Endothelial cell of umbilical vein (primary cell): Measurements from ENCODE around the gene LAD1. TPM values are rescaled to one million over a fixed set of nuclear protein-coding genes. Genes with fewer than 3 reads are reported as not detected.

Experiments used
- BruUV-seq: library from RNA; stranded (reverse); fragments of 400-500 nt; replicated peaks from 2 replicates; lab custom pipeline; 2021; lab: Mats Ljungman, UMichigan
- CTCF ChIA-PET: fragments of 300-600, 350-600 bp; sonication (Branson Sonifier 250); formaldehyde crosslinking; loops from one replicate; lab custom pipeline; 2021; ENCODE audit warnings: antibody characterized with exemption, inconsistent platforms; lab: Charles Lee
- POLR2A ChIA-PET: fragments of 300-600, 350-600 bp; sonication (Branson Sonifier 250); formaldehyde crosslinking; loops from one replicate; lab custom pipeline; 2021; ENCODE audit warnings: antibody characterized with exemption, inconsistent platforms; lab: Charles Lee
- DNase-seq: peaks from one replicate; pipeline ENCODE4 v3.0.0-alpha.2; 2011; ENCODE audit warnings: low read depth, low spot score
- FAIRE-seq: peaks from 2 replicates; lab custom pipeline; 2011; peaks lifted over from hg19 to GRCh38; lab: Jason Lieb, UNC
- H2AFZ ChIP-seq: 2 replicates; pipeline ENCODE4 v1.6.0; 2012; ENCODE audit warnings: low read depth, low read length, control low read depth, inconsistent platforms
- H3K27ac ChIP-seq: 2 replicates; pipeline ENCODE4 v1.5.1; 2011; ENCODE audit warnings: low read depth, mild to moderate bottlenecking, control low read depth, low read length, moderate library complexity; ENCODE audit not compliant: insufficient read depth
- H3K27me3 ChIP-seq, 2 experiments: 2 replicates each; pipeline versions ENCODE4 v1.6.0 to v1.6.1; 2011; ENCODE audit warnings: low read length in 2 of 2, mixed read lengths in 1 of 2; ENCODE audit not compliant: control insufficient read depth in 2 of 2, insufficient read depth in 2 of 2
- H3K36me3 ChIP-seq, 2 experiments: 2 replicates in 1 of 2; 3 replicates in 1 of 2; pipeline ENCODE4 v1.5.1; 2011; ENCODE audit warnings: low read length in 2 of 2, mild to moderate bottlenecking in 1 of 2, moderate library complexity in 1 of 2; ENCODE audit not compliant: control insufficient read depth in 2 of 2, insufficient read depth in 2 of 2; ENCODE audit errors: extremely low read depth in 1 of 2
- H3K4me1 ChIP-seq: 3 replicates; pipeline ENCODE4 v1.5.1; 2011; ENCODE audit warnings: mild to moderate bottlenecking, low read length; ENCODE audit not compliant: control insufficient read depth, insufficient read depth; ENCODE audit errors: extremely low read depth
- H3K4me2 ChIP-seq: 2 replicates; pipeline ENCODE4 v1.6.1; 2011; ENCODE audit warnings: low read length, control low read depth, mixed read lengths; ENCODE audit not compliant: insufficient read depth
- H3K4me3 ChIP-seq, 3 experiments: fragments of 200-600 bp in 1 of 3; sonication (generic), shearing (Covaris generic) in 1 of 3; replicated peaks in 1 of 3; 2 replicates each; pipeline ENCODE4 v1.5.1; 2011 to 2016; ENCODE audit warnings: control low read depth in 3 of 3, low read length in 3 of 3, mild to moderate bottlenecking in 2 of 3, inconsistent platforms in 1 of 3, low read depth in 1 of 3, moderate library complexity in 1 of 3; ENCODE audit not compliant: insufficient read depth in 1 of 3
- H3K79me2 ChIP-seq: 2 replicates; pipeline ENCODE4 v1.6.0; 2012; ENCODE audit warnings: low read length, inconsistent platforms; ENCODE audit not compliant: control insufficient read depth, insufficient read depth
- H3K9ac ChIP-seq: replicated peaks from 2 replicates; pipeline ENCODE3; 2011; ENCODE audit warnings: low read length, control low read depth; ENCODE audit not compliant: insufficient read depth; ENCODE audit errors: extremely low read depth
- H3K9me1 ChIP-seq: replicated peaks from 3 replicates; pipeline ENCODE4 v1.6.0; 2011; ENCODE audit warnings: mild to moderate bottlenecking, low read length; ENCODE audit not compliant: control insufficient read depth, insufficient read depth; ENCODE audit errors: extremely low read depth
- H3K9me3 ChIP-seq: replicated peaks from 2 replicates; pipeline ENCODE4 v1.5.1; 2012; ENCODE audit warnings: low read length, inconsistent platforms; ENCODE audit not compliant: control insufficient read depth, insufficient read depth
- H4K20me1 ChIP-seq: replicated peaks from 2 replicates; pipeline ENCODE3; 2011; ENCODE audit warnings: mild to moderate bottlenecking, low read length; ENCODE audit not compliant: control insufficient read depth, insufficient read depth; ENCODE audit errors: extremely low read depth
- EZH2 ChIP-seq: IDR thresholded peaks from 2 replicates; pipeline ENCODE4 v1.6.1; 2012; ENCODE audit warnings: borderline replicate concordance, low read depth, mild to moderate bottlenecking, moderate library complexity, low read length, inconsistent platforms; ENCODE audit not compliant: severe bottlenecking
- GATA2 ChIP-seq: IDR thresholded peaks from 2 replicates; pipeline ENCODE4 v1.7.0; 2011; ENCODE audit warnings: low read depth, mild to moderate bottlenecking, moderate library complexity, mixed read lengths, low read length; ENCODE audit not compliant: insufficient read length, insufficient read depth
- JUN ChIP-seq: IDR thresholded peaks from 2 replicates; pipeline ENCODE4 v1.6.1; 2011; ENCODE audit warnings: borderline replicate concordance, low read depth; ENCODE audit not compliant: insufficient read length, insufficient read depth
- POLR2A ChIP-seq: IDR thresholded peaks from 2 replicates; pipeline ENCODE4 v1.6.1; 2012; ENCODE audit warnings: low read depth, mild to moderate bottlenecking, control low read depth, low read length
- POLR2AphosphoS5 ChIP-seq: IDR thresholded peaks from 2 replicates; pipeline ENCODE4 v1.6.1; 2012; ENCODE audit warnings: low read depth, mild to moderate bottlenecking, control low read depth, low read length, moderate library complexity; ENCODE audit not compliant: insufficient read depth
- dilution Hi-C: fragments of 300-500 bp; cut with MboI; formaldehyde crosslinking; loops from one replicate; pipeline ENCODE4 v1.15.0; 2019; ENCODE audit warnings: low sequenced_read_pairs; ENCODE audit not compliant: extremely low pct_ligation_motif_present
- intact Hi-C: fragments of 100-400 bp; cut with micrococcal nuclease; formaldehyde crosslinking; loops from one replicate; pipeline ENCODE4 v1.10.0; 2022
- polyA plus RNA-seq, 4 experiments: library from polyadenylated mRNA; depleted of rRNA in 3 of 4; stranded (reverse) in 3 of 4; unstranded in 1 of 4; fragments of >200 nt; gene quantifications; 2 replicates each; pipeline versions ENCODE4 v1.2.1 to v1.2.3, GENCODE V29; 2011 to 2012; ENCODE audit warnings: missing spikeins in 1 of 4
- total RNA-seq: library from RNA; stranded (reverse); gene quantifications from 2 replicates; pipeline ENCODE4 v1.2.3, GENCODE V29; 2021
- TF ChIP-seq, protein P1 (sequence below), 2 donors: IDR thresholded peaks; 1 replicate in 1 of 2; 2 replicates in 1 of 2; pipeline ENCODE4 v1.5.1; 2011; ENCODE audit warnings: low read length in 2 of 2, mild to moderate bottlenecking in 2 of 2, moderate library complexity in 2 of 2, control low read depth in 1 of 2, inconsistent platforms in 1 of 2, low read depth in 1 of 2; ENCODE audit not compliant: insufficient read depth in 1 of 2; ENCODE audit errors: extremely low read depth in 1 of 2
- TF ChIP-seq, protein P2 (sequence below): IDR thresholded peaks from 2 replicates; pipeline ENCODE4 v1.6.1; 2011; ENCODE audit not compliant: insufficient read depth, insufficient read length

Gene LAD1
- total and polyA plus RNA-seq, 2 donors (not counting 3 experiments of a cell fraction or from before 2014, with no cell fraction given), result not detected

DNA sequence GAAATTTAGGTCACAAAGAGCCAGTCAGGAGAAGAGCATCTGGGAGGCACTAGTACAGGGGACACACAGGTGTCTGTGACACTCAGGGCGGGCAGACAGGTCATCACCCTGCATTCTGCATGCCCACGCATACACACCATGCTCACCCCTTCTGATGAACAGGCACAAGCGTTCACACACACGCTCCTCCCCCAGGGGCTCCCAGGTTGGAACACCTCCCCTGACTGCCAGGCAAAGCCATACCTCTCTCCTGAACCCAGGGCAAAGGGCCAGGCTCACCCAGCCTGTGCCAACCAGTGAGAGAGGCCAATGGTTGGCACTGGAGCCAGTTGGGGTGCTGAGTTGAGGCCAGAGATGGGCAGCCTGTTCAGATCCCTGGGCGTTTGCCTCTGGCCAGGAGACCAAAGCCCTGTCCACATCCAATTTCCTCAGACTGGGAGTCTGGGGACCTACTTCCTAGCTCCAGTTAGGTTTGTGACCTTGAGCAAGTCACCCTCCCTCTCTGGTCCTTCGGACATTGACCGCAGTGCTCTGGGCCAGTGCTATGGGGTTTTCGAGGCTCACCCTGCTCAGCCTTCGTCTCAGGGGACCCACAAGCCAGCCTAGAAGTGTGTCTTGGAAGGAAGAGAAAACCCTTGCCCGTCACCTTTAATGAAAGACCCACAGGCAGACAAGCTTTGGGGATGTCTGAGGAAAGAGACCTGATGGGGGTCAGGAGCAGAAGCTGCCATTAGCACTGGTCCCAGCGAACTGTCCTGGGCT, 5.8 kb upstream of the LAD1 start:
- Histone ChIP-seq H3K27me3 (peaks cover 29% of the 10 kb centered on the region in 2 experiments), H3K4me2 (no peak overlapping the region), H4K20me1 (no peaks in the 10 kb centered on the region), H3K9me1 (no peaks in the 10 kb centered on the region), H3K36me3 (no peaks in the 10 kb centered on the region), H3K9me3 (no peaks in the 10 kb centered on the region), H2AFZ (no peak overlapping the region), H3K79me2 (no peaks in the 10 kb centered on the region), H3K27ac (no peak overlapping the region), H3K9ac (no peak overlapping the region), H3K4me1 (no peaks in the 10 kb centered on the region), H3K4me3 (no peak overlapping the region)
- FAIRE-seq (no peak), DNase-seq (no peak)
- no TSS peak for BruUV-seq
- ChIA-PET POLR2A (no interaction called here), CTCF (interaction anchor here (0.7 to 2.0 kb wide), 6 partner anchors 9 to 150 kb away, joined by 3 to 9 read pairs (median 5); no protein-coding TSS in a partner anchor)
- TF ChIP-seq JUN, result no peak
- TF ChIP-seq EZH2, result no peak
- TF ChIP-seq POLR2A, result no peak
- TF ChIP-seq POLR2AphosphoS5, result no peak
- TF ChIP-seq GATA2, result no peak
- TF ChIP-seq, protein P1, sequence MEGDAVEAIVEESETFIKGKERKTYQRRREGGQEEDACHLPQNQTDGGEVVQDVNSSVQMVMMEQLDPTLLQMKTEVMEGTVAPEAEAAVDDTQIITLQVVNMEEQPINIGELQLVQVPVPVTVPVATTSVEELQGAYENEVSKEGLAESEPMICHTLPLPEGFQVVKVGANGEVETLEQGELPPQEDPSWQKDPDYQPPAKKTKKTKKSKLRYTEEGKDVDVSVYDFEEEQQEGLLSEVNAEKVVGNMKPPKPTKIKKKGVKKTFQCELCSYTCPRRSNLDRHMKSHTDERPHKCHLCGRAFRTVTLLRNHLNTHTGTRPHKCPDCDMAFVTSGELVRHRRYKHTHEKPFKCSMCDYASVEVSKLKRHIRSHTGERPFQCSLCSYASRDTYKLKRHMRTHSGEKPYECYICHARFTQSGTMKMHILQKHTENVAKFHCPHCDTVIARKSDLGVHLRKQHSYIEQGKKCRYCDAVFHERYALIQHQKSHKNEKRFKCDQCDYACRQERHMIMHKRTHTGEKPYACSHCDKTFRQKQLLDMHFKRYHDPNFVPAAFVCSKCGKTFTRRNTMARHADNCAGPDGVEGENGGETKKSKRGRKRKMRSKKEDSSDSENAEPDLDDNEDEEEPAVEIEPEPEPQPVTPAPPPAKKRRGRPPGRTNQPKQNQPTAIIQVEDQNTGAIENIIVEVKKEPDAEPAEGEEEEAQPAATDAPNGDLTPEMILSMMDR (IDR thresholded peaks at IDR 0.05; ENCODE audit: extremely low read depth in 1 of 2, insufficient read depth in 1 of 2, low read depth in 1 of 2, low read length in 2 of 2), result no peak
- TF ChIP-seq, protein P2, sequence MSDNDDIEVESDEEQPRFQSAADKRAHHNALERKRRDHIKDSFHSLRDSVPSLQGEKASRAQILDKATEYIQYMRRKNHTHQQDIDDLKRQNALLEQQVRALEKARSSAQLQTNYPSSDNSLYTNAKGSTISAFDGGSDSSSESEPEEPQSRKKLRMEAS, result no peak
- intact Hi-C loops (no loop called here), dilution Hi-C loops (no loop called here)
